M059J (cell line): ENCODE data around the gene PDE4D. TPM values are rescaled to one million over a fixed set of nuclear protein-coding genes. Genes with fewer than 3 reads are reported as not detected.

Experiments used
- DNase-seq: peaks from one replicate; pipeline ENCODE4 v3.0.0-alpha.2; 2012; ENCODE audit warnings: low read depth
- total RNA-seq: library from RNA; depleted of rRNA; stranded (reverse); fragments of >200 nt; shearing (Covaris generic); gene quantifications from 2 replicates; pipeline ENCODE4 v1.2.3, GENCODE V29; 2014

The PDE4D gene
- total RNA-seq, 1 experiment from 2014 or later = 14.9 TPM

GRCh38 chr5:59548807-59549357 lies 344.6 kb downstream of the PDE4D start:
- peak; percentile 17 for DNase-seq

- DNase-seq = no peak
Observed at GRCh38 chr5:59547731-59548130, 345.8 kb downstream of the PDE4D start.

- DNase-seq = no peak
Observed at GRCh38 chr5:59544573-59544972, 349.0 kb downstream of the PDE4D start.

- peak; percentile 79 for DNase-seq
Observed at GRCh38 chr5:59543821-59544442, 349.6 kb downstream of the PDE4D start.

- peak; percentile 76 for DNase-seq
Observed at GRCh38 chr5:59542851-59543820, 350.4 kb downstream of the PDE4D start.

- DNase-seq = no peak
Observed at GRCh38 chr5:59542306-59542705, 351.2 kb downstream of the PDE4D start.

GRCh38 chr5:59540366-59540765 lies 353.2 kb downstream of the PDE4D start:
- no peak for DNase-seq

GRCh38 chr5:59538750-59539121 lies 354.8 kb downstream of the PDE4D start:
- DNase-seq = no peak

- no peak for DNase-seq
Observed at GRCh38 chr5:59537961-59538749, 355.4 kb downstream of the PDE4D start.

GRCh38 chr5:59536875-59537274 lies 356.7 kb downstream of the PDE4D start:
- no peak for DNase-seq

GRCh38 chr5:59535561-59535960 lies 358.0 kb downstream of the PDE4D start:
- DNase-seq = no peak

GRCh38 chr5:59533730-59534108 lies 359.8 kb downstream of the PDE4D start:
- no peak for DNase-seq

- no peak for DNase-seq
Observed at GRCh38 chr5:59532979-59533729, 360.4 kb downstream of the PDE4D start.

GRCh38 chr5:59529239-59529638 lies 364.3 kb downstream of the PDE4D start:
- DNase-seq = no peak

GRCh38 chr5:59528202-59528862 lies 365.2 kb downstream of the PDE4D start:
- no peak for DNase-seq

- peak; percentile 22 for DNase-seq
Observed at GRCh38 chr5:59525957-59526356, 367.6 kb downstream of the PDE4D start.

GRCh38 chr5:59525311-59525710 lies 368.2 kb downstream of the PDE4D start:
- DNase-seq = no peak

GRCh38 chr5:59522201-59522831 lies 371.2 kb downstream of the PDE4D start:
- peak; percentile 49 for DNase-seq

GRCh38 chr5:59521476-59521875 lies 372.1 kb downstream of the PDE4D start:
- no peak for DNase-seq

GRCh38 chr5:59519338-59519737 lies 374.2 kb downstream of the PDE4D start:
- DNase-seq = no peak
